Measurements from ENCODE around the gene CUBN. TPM values are rescaled to one million over a fixed set of nuclear protein-coding genes. Genes with fewer than 3 reads are reported as not detected.
"Not testable (repeated sequence)": the region's sequence is repeated elsewhere in the genome, so short reads cannot be mapped to it uniquely, and the experiment has no call there.

Gene CUBN
- polyA plus RNA-seq, 4 donors: 100 to 272 (median 187) TPM

- DNase-seq (ENCODE audit: low read depth in 4 of 4, low spot score in 2 of 4): no peak
Observed at GRCh38 chr10:17022896-17023295, 106.7 kb downstream of the CUBN start.

GRCh38 chr10:17022466-17022825 is 107.2 kb downstream of the CUBN start:
- DNase-seq (ENCODE audit: low read depth in 4 of 4, low spot score in 2 of 4): no peak

- DNase-seq (ENCODE audit: low read depth in 4 of 4, low spot score in 2 of 4): no peak
Observed at GRCh38 chr10:17021656-17022465, 107.8 kb downstream of the CUBN start.

GRCh38 chr10:17019696-17020095 is 109.9 kb downstream of the CUBN start:
- no peak for DNase-seq (ENCODE audit: low read depth in 4 of 4, low spot score in 2 of 4)

GRCh38 chr10:17013131-17013983 is 116.3 kb downstream of the CUBN start:
- DNase-seq (ENCODE audit: low read depth in 4 of 4, low spot score in 2 of 4): not testable (repeated sequence)

- DNase-seq (ENCODE audit: low read depth in 4 of 4, low spot score in 2 of 4): not testable (repeated sequence)
Observed at GRCh38 chr10:17012731-17013130, 116.9 kb downstream of the CUBN start.

- DNase-seq (ENCODE audit: low read depth in 4 of 4, low spot score in 2 of 4): no peak
Observed at GRCh38 chr10:17010363-17011145, 119.1 kb downstream of the CUBN start.

GRCh38 chr10:17009212-17009700 is 120.4 kb downstream of the CUBN start:
- DNase-seq (ENCODE audit: low read depth in 4 of 4, low spot score in 2 of 4): no peak

- DNase-seq (ENCODE audit: low read depth in 4 of 4, low spot score in 2 of 4): no peak
Observed at GRCh38 chr10:17007418-17007770, 122.2 kb downstream of the CUBN start.

- DNase-seq (ENCODE audit: low read depth in 4 of 4, low spot score in 2 of 4): no peak
Observed at GRCh38 chr10:17006631-17007417, 122.8 kb downstream of the CUBN start.

GRCh38 chr10:17005621-17006566 is 123.7 kb downstream of the CUBN start:
- DNase-seq (ENCODE audit: low read depth in 4 of 4, low spot score in 2 of 4): no peak

GRCh38 chr10:17004801-17005380 is 124.7 kb downstream of the CUBN start:
- DNase-seq (ENCODE audit: low read depth in 4 of 4, low spot score in 2 of 4): no peak

GRCh38 chr10:17003651-17004286 is 125.8 kb downstream of the CUBN start:
- DNase-seq (ENCODE audit: low read depth in 4 of 4, low spot score in 2 of 4): no peak

- DNase-seq (ENCODE audit: low read depth in 4 of 4, low spot score in 2 of 4): no peak
Observed at GRCh38 chr10:17003151-17003550, 126.5 kb downstream of the CUBN start.

- DNase-seq (ENCODE audit: low read depth in 4 of 4, low spot score in 2 of 4): no peak
Observed at GRCh38 chr10:17001961-17002749, 127.5 kb downstream of the CUBN start.

GRCh38 chr10:17001297-17001744 is 128.3 kb downstream of the CUBN start:
- no peak for DNase-seq (ENCODE audit: low read depth in 4 of 4, low spot score in 2 of 4)

All from left renal cortex interstitium (tissue), 4 donors.